HPDE6-E6E7 (cell line): ENCODE measurements around the gene MAGEA9B.
"Not testable (repeated sequence)": the region's sequence is repeated elsewhere in the genome, so short reads cannot be mapped to it uniquely, and the experiment has no call there.

Experiments
- DNase-seq: peaks from one replicate; pipeline ENCODE4 v3.0.0; 2011; ENCODE audit warnings: missing footprints; ENCODE audit errors: extremely low spot score

MAGEA9B gene

DNA sequence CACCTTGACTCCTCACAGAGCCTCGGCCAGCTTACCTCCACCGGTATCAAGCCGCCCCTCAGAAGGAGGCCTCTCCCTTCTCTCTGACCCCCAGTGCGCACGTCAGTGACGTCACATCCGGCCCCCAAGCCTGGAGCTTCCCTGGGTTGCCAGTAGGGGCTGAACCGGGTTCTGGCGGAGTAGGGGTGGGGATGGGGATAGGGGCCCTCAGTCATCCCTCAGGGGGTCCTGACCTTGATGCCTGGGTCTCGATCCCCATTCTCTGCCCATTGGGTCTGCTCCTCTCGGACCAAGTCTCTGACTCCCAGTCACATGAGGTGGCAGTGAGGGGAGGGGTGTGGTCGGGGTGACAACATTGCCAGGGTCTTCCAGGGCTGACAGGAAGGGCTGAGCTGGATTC is at the start of gene MAGEA9B:
Gene MAGEA9B (minus strand): TSS at position 101 of the 400 bp plus-strand sequence. CDS start 4,280 bp downstream, outside the sequence.
- not testable (repeated sequence) for DNase-seq

DNA sequence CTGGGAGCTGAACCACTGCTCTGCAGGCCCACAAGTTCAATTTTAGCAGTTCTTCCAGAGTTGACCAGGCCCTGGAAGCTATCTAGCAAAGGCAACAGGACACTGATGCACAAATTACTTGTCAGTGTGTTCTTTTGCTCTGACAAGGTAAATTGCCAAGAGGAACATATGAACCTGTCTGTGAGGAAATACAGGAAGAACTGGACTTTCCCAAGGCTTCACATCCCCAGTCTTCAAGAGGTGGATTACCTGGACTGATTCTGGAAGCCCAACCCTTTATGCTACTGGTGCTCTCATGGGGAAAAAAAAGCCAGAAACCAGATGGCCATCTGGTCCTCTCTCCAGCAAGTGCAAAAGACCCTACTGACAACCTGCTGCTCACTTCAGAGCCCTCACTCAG is 46.3 kb upstream of the MAGEA9B start:
- DNase-seq, result no peak

- DNase-seq, result peak; percentile 51
Observed at GRCh38 chrX:149631234-149632165, 44.2 kb upstream of the MAGEA9B start, which contains the start of gene TMEM185A. Gene TMEM185A, minus strand, starts transcription at chrX:149631792. Its CDS starts 212 bp downstream, at chrX:149631580.

DNA sequence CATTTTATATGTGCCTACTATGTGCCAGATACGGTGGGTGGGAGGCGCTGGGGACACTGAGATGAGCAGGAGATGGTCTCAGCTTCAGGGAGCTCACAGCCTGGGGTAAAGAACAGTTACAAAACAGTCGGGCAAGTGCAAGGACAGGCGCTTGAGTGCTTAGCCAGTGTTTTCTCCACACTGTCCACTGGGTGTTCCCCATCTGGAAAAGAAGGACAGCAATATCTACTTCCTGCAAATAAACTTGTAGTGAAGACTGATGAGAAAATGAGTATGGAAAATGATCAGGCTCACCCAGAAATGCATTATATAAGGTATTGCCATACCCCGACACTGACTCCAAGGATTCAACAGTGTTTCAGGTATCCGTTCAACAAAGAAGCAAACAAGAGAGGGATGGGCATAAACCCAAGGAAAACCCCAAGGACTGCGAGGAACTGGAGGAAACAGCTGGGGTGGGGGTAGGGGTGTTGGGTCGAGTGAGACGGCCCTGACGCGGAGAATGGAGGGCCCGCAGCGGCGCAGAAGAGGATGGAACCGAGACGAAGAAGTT is 43.5 kb upstream of the MAGEA9B start:
- DNase-seq, result peak; percentile 45

DNA sequence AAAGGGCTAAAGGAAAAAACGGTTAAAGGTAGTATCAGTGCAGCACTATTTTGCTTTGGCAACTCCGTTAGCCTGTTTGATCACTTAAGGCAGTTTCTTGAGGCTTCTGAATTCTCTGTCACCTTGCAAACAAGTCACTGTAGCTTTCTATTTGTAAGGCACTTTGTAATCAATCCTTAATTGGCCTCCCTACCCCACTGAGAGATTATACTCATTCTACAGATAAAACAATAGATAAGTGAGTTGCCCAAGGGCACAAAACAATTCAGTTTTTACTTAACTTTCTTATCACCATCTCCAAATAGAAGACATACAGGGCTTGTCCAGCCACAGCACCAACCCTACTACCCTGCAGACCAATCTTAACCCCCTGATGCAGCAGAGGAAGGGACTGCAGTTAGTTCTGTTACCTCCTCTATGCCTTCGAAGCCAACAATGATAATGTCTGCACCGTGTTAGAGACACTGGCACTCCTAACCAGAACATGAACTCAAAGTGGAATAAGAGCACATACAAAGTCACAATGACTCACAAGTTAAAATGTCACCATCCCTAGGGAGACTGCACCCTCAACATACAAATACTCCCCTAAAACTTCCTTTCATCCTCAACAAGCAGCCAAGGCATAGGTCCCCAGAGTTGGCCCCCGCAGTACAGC is 42.6 kb upstream of the MAGEA9B start:
- DNase-seq, result no peak

DNA sequence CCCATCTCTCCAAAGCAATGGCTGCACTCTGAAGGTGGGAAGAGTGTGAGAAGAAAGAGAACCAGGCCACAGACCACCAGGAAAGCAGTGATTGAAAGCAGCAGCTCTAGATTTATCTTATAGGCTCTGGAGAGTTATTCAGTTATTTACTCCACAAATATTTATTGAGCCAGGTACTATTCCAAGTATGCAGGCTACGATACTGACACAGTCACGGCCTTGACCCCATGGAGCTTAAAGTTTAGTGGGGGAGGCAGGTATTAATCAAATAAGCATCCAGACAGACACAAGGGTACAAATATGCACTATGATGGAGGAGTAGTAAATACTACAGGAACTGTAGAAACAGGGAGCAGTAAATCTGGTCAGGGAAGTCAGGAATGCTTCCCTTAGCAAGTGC is 41.5 kb upstream of the MAGEA9B start:
- no peak for DNase-seq

DNA sequence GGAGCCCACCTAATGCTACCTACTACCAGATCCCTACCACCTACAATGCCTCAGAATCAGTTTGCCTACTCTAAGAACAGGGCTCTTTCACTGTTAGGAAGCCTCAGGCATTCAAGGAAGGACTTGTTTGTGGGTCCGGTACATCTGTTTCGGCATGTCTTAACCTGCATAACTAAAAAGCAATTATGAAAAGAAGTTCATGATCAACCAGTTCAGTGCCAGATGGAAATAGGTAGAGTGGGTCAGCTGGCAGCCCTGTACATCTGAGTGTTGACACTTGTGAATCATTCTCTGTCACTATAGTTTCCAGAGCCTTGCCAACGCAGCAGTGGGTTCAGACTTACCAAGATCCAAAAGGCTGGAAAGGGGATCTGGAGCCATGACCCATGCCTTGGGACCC is 41.0 kb upstream of the MAGEA9B start:
- DNase-seq, result peak; percentile 84

DNA sequence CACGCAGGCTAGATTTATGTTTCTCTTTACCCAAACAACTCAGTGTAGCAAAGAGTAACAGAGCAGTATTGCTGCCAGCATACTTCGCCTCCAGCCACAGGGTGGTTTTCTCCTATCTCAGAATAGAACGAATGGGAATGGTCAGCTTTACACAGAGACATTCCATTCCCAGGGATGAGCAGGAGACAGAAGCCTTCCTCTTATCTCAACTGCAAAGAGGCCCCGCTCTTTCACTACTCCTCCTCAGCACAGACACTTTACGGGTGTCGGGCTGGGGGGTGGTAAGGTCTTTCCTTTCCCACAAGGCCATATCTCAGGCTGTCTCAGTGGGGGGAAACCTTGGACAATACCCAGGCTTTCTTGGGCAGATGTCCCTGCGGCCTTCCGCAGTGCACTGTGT is 39.6 kb upstream of the MAGEA9B start:
- DNase-seq, result not testable (repeated sequence)

- DNase-seq, result not testable (repeated sequence)
Observed at GRCh38 chrX:149619662-149620061, 32.4 kb upstream of the MAGEA9B start.

DNA sequence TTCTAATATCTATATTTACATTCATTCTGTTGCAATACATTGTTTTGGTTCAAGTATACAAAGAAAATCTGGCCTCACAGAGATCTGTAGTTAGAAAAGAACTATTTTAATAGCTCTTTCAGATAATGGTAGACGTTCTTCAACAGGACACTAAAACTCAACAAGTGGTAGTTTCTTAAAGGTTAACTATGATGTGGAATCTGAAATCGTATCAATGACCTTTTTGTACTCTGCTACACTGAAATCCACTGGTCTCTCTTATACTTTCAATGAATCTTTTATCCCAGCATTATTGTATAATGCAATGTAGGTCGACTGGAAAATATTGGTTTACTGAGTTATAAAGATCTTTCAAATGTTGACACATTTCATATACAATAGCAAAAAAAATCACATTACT is 31.6 kb upstream of the MAGEA9B start:
- no peak for DNase-seq

- DNase-seq, result no peak
Observed at GRCh38 chrX:149611623-149612175, 24.4 kb upstream of the MAGEA9B start.

DNA sequence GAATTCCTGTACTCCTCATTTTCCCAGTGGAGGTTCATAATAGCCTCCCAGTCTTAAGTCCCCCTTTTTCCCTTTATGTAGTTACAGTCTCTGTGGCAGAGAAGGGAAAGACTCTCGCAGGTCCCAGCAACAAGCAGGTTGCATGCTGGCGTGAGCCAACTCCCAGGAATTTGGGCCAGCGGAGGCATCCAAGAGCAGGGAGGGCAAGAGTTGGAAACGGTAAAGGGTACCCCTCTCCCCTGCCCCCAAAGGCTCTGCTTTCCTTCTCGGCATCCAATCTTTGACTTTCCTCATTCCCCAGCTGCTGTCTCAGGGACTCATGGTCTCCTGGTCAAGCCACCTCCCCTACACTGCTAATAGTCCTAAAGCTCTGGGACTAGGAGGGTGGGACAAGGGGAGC is 23.3 kb upstream of the MAGEA9B start:
- no peak for DNase-seq

DNA sequence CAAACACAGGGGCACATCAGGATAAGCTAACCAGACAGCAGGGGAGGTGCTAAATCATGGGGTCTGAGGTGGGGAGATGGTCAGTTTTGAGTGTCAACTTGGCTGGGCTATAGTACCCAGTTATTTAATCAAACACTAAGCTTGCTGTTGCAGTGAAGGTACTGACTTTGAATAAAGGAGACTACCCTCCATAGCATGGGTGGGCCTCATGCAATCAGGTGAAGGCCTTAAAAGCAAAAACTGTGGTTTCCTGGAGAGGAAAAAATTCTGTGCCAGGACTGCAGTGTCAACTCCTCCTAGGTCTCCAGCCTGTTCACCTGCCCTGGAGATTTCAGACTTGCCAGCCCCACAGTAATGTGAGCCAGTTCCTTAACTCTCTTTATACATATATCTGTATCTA is 20.4 kb upstream of the MAGEA9B start:
- no peak for DNase-seq

- not testable (repeated sequence) for DNase-seq
Observed at GRCh38 chrX:149605248-149605885, 18.1 kb upstream of the MAGEA9B start.

GRCh38 chrX:149598603-149599002 is 11.3 kb upstream of the MAGEA9B start:
- DNase-seq, result not testable (repeated sequence)

- DNase-seq, result not testable (repeated sequence)
Observed at GRCh38 chrX:149595943-149596342, 8.7 kb upstream of the MAGEA9B start.

GRCh38 chrX:149595214-149595613 is 8.0 kb upstream of the MAGEA9B start, which contains the start of gene HSFX2:
Gene HSFX2, minus strand, starts transcription at chrX:149595314. Its CDS starts 614 bp downstream, at chrX:149594700.
- not testable (repeated sequence) for DNase-seq

GRCh38 chrX:149590993-149591392 is 3.7 kb upstream of the MAGEA9B start:
- not testable (repeated sequence) for DNase-seq

- DNase-seq, result not testable (repeated sequence)
Observed at GRCh38 chrX:149585631-149586030, 1.6 kb downstream of the MAGEA9B start.

- DNase-seq, result not testable (repeated sequence)
Observed at GRCh38 chrX:149573456-149573855, 13.8 kb downstream of the MAGEA9B start.

- no peak for DNase-seq
Observed at GRCh38 chrX:149572743-149573142, 14.5 kb downstream of the MAGEA9B start.
